Limb (tissue), 2 donors: Measurements from ENCODE around the gene UPF2.
A peak's percentile ranks its signal among the peaks of the same experiment; 100 is the strongest.
"Not testable (repeated sequence)": the region's sequence is repeated elsewhere in the genome, so short reads cannot be mapped to it uniquely, and the experiment has no call there.

Experiments
- DNase-seq, 2 donors: peaks; one replicate each; pipeline ENCODE4 v3.0.0-alpha.2; 2016; ENCODE audit errors: extremely low spot score in 2 of 2

UPF2 gene

GRCh38 chr10:11908991-11909390, 133.6 kb downstream of the UPF2 start:
- no peak for DNase-seq

GRCh38 chr10:11908536-11908935, 134.1 kb downstream of the UPF2 start:
- DNase-seq = no peak

- no peak for DNase-seq
Observed at GRCh38 chr10:11907914-11908313, 134.7 kb downstream of the UPF2 start.

- no peak for DNase-seq
Observed at GRCh38 chr10:11906714-11907113, 135.9 kb downstream of the UPF2 start.

- no peak for DNase-seq
Observed at GRCh38 chr10:11902646-11903045, 140.0 kb downstream of the UPF2 start.

GRCh38 chr10:11901833-11902475, 140.7 kb downstream of the UPF2 start:
- DNase-seq = no peak

- DNase-seq = peak in 1 of 2 donors; percentile 55
Observed at GRCh38 chr10:11901454-11901832, 141.2 kb downstream of the UPF2 start.

- DNase-seq = no peak
Observed at GRCh38 chr10:11901036-11901301, 141.6 kb downstream of the UPF2 start.

- no peak for DNase-seq
Observed at GRCh38 chr10:11899067-11899876, 143.3 kb downstream of the UPF2 start.

GRCh38 chr10:11898372-11899066, 144.1 kb downstream of the UPF2 start:
- peak in 1 of 2 donors; percentile 70 for DNase-seq

- no peak for DNase-seq
Observed at GRCh38 chr10:11898033-11898371, 144.6 kb downstream of the UPF2 start.

GRCh38 chr10:11896549-11897200, 145.9 kb downstream of the UPF2 start:
- no peak for DNase-seq

- DNase-seq = no peak
Observed at GRCh38 chr10:11895598-11895997, 147.0 kb downstream of the UPF2 start.

GRCh38 chr10:11895108-11895466, 147.5 kb downstream of the UPF2 start:
- DNase-seq = no peak

- no peak for DNase-seq
Observed at GRCh38 chr10:11894381-11895107, 148.1 kb downstream of the UPF2 start.

GRCh38 chr10:11893749-11894278, 148.8 kb downstream of the UPF2 start:
- DNase-seq = no peak

- DNase-seq = no peak
Observed at GRCh38 chr10:11891776-11892486, 150.7 kb downstream of the UPF2 start.

GRCh38 chr10:11889263-11889662, 153.3 kb downstream of the UPF2 start:
- not testable (repeated sequence) for DNase-seq

- no peak for DNase-seq
Observed at GRCh38 chr10:11887381-11888227, 155.0 kb downstream of the UPF2 start.

GRCh38 chr10:11886851-11887250, 155.8 kb downstream of the UPF2 start:
- DNase-seq = no peak
